GM19468 (cell line): ENCODE results near the gene USP34.

Experiments used
- ATAC-seq: cut with Tn5 transposase; IDR thresholded peaks from one replicate; pipeline ENCODE4 v1.9.1; 2021; ENCODE audit warnings: mild to moderate bottlenecking, moderate library complexity, moderate number of reproducible peaks; ENCODE audit not compliant: unreplicated experiment; ENCODE audit errors: extremely low read depth

Gene USP34

GRCh38 chr2:61327173-61327572 lies 143.7 kb downstream of the USP34 start:
- no peak for ATAC-seq

GRCh38 chr2:61326423-61326822 lies 144.5 kb downstream of the USP34 start:
- ATAC-seq: no peak

- no peak for ATAC-seq
Measured at GRCh38 chr2:61320181-61320580, 150.7 kb downstream of the USP34 start.

GRCh38 chr2:61318553-61318952 lies 152.3 kb downstream of the USP34 start:
- no peak for ATAC-seq

GRCh38 chr2:61295981-61296380 lies 174.9 kb downstream of the USP34 start:
- ATAC-seq: no peak

DNA sequence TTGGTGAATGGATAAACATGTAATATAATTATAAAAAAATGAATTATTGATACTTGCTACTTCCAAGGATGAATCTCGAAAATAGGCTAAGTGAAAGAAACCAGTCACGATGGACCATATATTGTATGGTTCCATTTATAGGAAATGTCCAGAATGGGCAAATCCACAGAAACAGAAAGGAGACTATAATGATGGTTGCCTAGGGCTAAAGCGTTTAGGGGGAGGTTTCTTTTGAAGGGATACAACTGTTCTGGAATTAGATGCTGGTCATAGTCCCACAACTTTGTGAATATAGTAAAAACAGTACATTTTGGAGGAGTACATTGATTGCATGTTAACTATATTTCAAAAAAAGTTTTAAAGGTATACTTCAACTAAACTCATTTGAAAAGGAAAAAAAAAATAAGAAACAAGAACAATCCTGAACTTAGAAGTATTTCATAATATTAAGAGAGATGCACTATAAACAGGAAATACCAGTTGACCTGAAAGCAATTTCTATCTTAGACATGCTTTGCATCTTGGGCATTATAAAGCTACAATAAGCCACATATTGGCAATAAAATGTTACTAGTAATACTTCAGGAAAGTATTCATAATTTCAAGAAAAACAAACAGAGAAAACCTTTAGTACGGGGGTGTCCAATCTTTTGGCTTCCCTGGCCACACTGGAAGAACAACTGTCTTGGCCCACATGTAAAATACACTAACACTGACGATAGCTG lies 178.9 kb downstream of the USP34 start:
- ATAC-seq: no peak

DNA sequence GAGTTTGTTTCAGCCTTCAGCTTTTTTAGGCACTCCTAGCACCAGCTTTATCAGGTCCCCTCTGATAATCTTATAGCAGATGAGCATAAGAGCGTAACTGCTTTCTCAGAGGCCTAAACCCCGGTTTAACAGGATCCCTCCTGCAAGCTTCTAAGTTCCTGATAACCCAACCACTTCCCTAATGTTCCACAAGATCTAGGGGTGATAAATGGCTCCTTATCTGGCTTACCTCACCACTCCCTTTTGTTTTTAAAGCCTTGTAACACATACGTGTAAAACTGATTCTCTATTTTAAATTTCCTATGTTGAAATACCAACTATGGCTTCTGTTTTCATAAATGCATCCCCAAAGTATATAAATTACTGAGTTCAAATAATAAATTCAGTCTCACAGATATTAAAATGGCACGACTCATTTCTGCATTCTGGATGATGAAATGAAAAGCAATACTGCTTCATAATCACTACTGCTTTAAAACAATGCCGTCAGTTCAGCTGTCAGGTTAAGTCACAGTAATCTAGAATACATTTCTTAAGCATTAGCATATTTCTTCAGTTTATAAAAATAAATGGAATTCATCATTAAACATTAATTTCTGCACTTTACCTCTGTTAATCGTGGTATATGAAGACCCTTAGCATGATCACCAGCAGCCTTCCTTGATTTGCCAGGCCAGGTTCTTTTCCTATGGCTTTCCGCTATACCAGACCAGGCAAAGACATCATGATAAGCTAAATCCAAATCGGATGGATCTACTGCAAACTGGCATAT lies 182.6 kb downstream of the USP34 start:
- ATAC-seq: no peak

GRCh38 chr2:61287254-61287653 lies 183.6 kb downstream of the USP34 start:
- ATAC-seq: no peak

DNA sequence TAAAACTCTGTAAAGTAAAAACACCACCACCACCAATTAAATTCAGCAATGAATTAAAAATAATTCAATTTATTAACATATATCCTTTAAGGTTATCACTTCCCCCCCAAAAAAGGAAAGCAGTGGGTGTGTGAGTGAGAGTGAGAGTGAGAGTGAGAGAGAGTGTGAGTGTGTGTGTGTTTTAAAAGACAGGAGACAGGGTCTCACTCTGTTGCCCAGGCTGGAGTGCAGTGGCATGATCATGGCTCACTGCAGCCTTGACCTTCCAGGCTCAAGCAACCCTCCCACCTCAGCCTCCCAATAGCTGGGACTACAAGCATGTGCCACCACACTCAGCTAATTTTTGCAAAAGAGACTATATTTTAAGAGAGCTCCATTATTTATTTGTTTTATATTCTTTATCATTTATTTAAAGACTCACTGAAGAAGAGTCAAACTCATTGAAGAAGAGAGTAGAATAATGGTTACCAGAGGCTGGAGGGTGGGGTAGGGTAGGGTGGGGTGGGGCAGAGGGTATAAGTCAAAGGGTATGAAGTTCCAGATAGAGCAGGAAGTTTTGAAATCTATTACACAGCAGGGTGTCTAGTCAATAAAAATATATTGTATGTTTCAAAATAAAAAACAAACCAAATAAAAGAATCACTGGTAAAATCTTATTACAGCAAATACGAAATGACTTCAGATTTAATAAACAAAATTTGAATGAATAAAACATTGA lies 187.3 kb downstream of the USP34 start:
- no peak for ATAC-seq

DNA sequence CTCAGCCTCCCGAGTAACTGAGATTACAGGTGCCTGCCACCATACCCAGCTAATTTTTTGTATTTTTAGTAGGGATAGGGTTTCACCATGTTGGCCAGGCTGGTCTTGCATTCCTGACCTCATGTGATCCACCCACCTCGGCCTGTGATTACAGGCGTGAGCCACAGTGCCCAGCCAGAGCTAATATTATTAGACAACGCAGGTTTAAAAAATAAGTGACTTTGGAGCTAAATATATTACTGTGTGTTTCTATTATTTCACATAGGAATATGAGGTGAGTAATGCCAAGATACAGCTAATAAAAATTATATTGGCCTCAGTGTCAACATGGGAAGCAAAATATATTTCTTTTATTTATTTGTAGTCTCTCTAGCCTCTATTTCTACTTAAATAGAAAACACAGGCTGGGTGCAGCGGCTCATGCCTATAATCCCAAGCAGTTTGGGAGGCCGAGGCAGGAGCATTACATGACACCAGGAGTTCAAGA lies 188.7 kb downstream of the USP34 start:
- ATAC-seq: no peak

DNA sequence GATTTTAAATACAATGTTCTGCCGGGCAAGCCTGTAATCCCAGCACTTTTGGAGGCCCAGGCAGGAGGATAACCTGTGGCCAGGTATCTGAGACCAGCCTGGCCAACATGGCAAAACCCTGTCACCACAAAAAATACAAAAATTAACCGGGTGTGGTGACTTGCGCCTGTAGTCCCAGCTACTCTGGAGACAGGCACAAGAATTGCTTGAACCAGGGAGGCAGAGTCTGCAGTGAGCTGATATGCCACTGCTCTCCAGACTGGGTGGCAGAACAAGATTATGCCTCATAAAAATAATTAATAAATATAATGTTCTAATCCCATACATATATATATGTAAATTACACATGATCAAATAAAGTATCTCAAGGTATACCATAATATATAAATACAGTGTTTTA lies 189.6 kb downstream of the USP34 start:
- ATAC-seq: no peak

DNA sequence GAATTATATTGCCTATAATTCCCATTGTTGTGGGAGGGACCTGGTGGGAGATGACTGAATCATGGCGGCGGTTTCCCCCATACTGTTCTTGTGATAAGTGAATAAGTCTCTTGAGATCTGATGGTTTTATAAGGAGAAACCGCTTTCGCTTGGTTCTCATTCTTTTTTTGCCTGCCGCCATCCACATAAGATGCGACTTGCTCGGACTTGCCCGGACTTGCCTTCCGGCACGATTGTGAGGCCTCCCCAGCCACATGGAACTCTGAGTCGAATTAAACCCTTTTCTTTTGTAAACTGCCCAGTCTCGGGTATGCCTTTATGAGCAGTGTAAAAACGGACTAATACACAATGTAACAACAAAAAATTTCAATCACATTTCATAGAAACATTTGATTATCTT lies 193.1 kb downstream of the USP34 start:
- no peak for ATAC-seq

DNA sequence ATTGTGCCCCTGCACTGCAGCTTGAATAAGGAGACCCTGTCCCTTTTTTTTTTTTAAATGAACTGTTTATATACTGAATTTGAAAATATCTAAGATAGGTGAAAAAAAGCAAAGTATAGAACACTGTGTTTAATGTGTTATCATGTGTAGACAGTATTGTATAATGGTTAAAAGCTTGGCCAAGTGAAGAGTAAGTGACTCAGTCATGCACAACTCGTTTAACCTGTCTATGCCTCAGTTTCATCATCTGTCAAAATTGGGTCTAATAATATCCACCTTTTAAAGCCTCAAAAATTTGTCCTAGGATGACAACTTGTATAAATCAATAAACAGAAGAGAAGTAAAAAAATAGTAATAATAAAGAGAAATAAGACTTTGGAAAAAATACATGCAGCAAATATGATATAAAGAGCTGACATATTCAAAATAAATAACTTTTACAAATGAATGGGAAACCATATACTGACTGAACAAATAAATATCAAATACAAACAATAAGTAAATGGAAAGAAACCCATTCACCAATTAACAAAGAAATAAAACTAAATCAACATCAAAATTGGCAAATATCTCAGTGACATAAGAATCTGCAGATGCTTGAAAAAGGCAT lies 195.2 kb downstream of the USP34 start:
- no peak for ATAC-seq

GRCh38 chr2:61272421-61273070 lies 198.3 kb downstream of the USP34 start:
- ATAC-seq: no peak

DNA sequence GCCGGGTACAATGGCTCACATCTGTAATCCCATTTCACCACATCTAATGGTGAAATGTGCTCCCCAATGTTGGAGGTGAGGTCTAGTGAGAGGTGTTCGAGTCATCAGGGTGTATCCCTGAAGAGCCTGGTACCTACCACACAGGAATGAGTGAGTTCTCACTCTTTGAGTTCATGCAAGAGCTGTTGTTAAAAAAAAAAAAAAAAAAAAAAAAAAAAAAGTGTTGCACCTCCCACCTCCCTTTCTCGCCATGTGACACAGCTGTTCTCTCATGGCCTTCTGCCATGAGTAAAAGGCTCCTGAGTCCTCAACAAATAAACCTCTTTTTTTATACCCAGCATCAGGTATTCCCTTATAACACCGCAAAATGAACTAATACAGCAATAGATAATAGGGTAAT lies 202.6 kb downstream of the USP34 start:
- no peak for ATAC-seq

- ATAC-seq: no peak
Measured at GRCh38 chr2:61266632-61267505, 204.0 kb downstream of the USP34 start.

GRCh38 chr2:61263830-61264229 lies 207.1 kb downstream of the USP34 start:
- ATAC-seq: no peak

DNA sequence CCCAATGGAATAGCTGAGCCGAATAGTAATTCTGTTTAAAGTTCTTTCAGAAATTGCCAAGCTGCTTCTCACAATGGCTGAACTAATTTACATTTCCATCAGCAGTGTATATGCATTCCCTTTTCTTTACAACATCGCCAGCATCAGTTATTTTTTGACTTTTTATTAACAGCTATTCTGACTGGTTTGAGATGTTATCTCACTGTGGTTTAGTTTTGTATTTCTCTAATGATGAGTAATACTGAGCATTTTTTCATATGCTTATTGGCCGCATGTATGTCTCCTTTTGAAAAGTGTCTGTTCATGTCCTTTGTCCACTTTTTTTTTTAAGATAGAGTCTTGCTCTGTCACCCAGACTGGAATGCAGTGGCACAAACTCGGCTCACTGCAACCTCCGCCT lies 208.2 kb downstream of the USP34 start:
- ATAC-seq: no peak

GRCh38 chr2:61257446-61257845 lies 213.4 kb downstream of the USP34 start:
- ATAC-seq: no peak
